SHP77 treated with DMSO at 0.1 percent for 48 hours (cell line): Measurements from ENCODE around the gene MAN2A1.

ENCODE experiments used
- DNase-seq: peaks from one replicate; lab custom pipeline; 2025; lab: John Stamatoyannopoulos, UW

The MAN2A1 gene

GRCh38 chr5:109707531-109707930, 17.8 kb downstream of the MAN2A1 start:
- no peak for DNase-seq

- DNase-seq, result no peak
Observed at GRCh38 chr5:109708813-109709212, 19.1 kb downstream of the MAN2A1 start.

GRCh38 chr5:109709225-109709624, 19.5 kb downstream of the MAN2A1 start:
- no peak for DNase-seq

GRCh38 chr5:109711673-109712072, 21.9 kb downstream of the MAN2A1 start:
- DNase-seq, result no peak

- DNase-seq, result no peak
Observed at GRCh38 chr5:109713453-109713852, 23.7 kb downstream of the MAN2A1 start.

- DNase-seq, result no peak
Observed at GRCh38 chr5:109714592-109714991, 24.9 kb downstream of the MAN2A1 start.

- no peak for DNase-seq
Observed at GRCh38 chr5:109718216-109718615, 28.5 kb downstream of the MAN2A1 start.

- no peak for DNase-seq
Observed at GRCh38 chr5:109718632-109719031, 28.9 kb downstream of the MAN2A1 start.

- DNase-seq, result no peak
Observed at GRCh38 chr5:109719978-109720377, 30.3 kb downstream of the MAN2A1 start.

- DNase-seq, result no peak
Observed at GRCh38 chr5:109721741-109722140, 32.0 kb downstream of the MAN2A1 start.

GRCh38 chr5:109723606-109724005, 33.9 kb downstream of the MAN2A1 start:
- DNase-seq, result no peak

GRCh38 chr5:109725135-109725534, 35.4 kb downstream of the MAN2A1 start:
- no peak for DNase-seq

- DNase-seq, result no peak
Observed at GRCh38 chr5:109739741-109740728, 50.3 kb downstream of the MAN2A1 start.

GRCh38 chr5:109740966-109741365, 51.2 kb downstream of the MAN2A1 start:
- DNase-seq, result no peak

- DNase-seq, result no peak
Observed at GRCh38 chr5:109741390-109741789, 51.7 kb downstream of the MAN2A1 start.

GRCh38 chr5:109743041-109743531, 53.4 kb downstream of the MAN2A1 start:
- no peak for DNase-seq

- no peak for DNase-seq
Observed at GRCh38 chr5:109743770-109744212, 54.1 kb downstream of the MAN2A1 start.

GRCh38 chr5:109744261-109744660, 54.5 kb downstream of the MAN2A1 start:
- DNase-seq, result no peak

GRCh38 chr5:109748546-109748945, 58.8 kb downstream of the MAN2A1 start:
- DNase-seq, result no peak

GRCh38 chr5:109750463-109750862, 60.7 kb downstream of the MAN2A1 start:
- DNase-seq, result no peak

- DNase-seq, result no peak
Observed at GRCh38 chr5:109753279-109753678, 63.6 kb downstream of the MAN2A1 start.

GRCh38 chr5:109754319-109754718, 64.6 kb downstream of the MAN2A1 start:
- no peak for DNase-seq

GRCh38 chr5:109755761-109756160, 66.0 kb downstream of the MAN2A1 start:
- DNase-seq, result no peak
